NCI-H510A treated with DMSO at 0.1 percent for 48 hours (cell line): Measurements from ENCODE around the gene SAMD4A.

Experiments used
- DNase-seq: peaks from one replicate; lab custom pipeline; 2025; lab: John Stamatoyannopoulos, UW

SAMD4A gene

GRCh38 chr14:54662491-54663133 is 95.7 kb downstream of the SAMD4A start:
- no peak for DNase-seq

GRCh38 chr14:54664961-54665360 is 98.0 kb downstream of the SAMD4A start:
- DNase-seq: no peak

GRCh38 chr14:54665946-54666345 is 99.0 kb downstream of the SAMD4A start:
- DNase-seq: no peak

- no peak for DNase-seq
Observed at GRCh38 chr14:54667026-54667744, 100.3 kb downstream of the SAMD4A start.

GRCh38 chr14:54667764-54668163 is 100.8 kb downstream of the SAMD4A start:
- DNase-seq: no peak

- DNase-seq: no peak
Observed at GRCh38 chr14:54669721-54670561, 103.0 kb downstream of the SAMD4A start.

- no peak for DNase-seq
Observed at GRCh38 chr14:54671537-54671936, 104.6 kb downstream of the SAMD4A start.

GRCh38 chr14:54672181-54672580 is 105.3 kb downstream of the SAMD4A start:
- no peak for DNase-seq

GRCh38 chr14:54672688-54673087 is 105.8 kb downstream of the SAMD4A start:
- DNase-seq: no peak

GRCh38 chr14:54673193-54674045 is 106.5 kb downstream of the SAMD4A start:
- DNase-seq: peak; percentile 53

GRCh38 chr14:54674046-54674741 is 107.3 kb downstream of the SAMD4A start:
- no peak for DNase-seq

- no peak for DNase-seq
Observed at GRCh38 chr14:54675236-54676128, 108.6 kb downstream of the SAMD4A start.

- no peak for DNase-seq
Observed at GRCh38 chr14:54676812-54677708, 110.1 kb downstream of the SAMD4A start.

- DNase-seq: no peak
Observed at GRCh38 chr14:54680651-54681050, 113.7 kb downstream of the SAMD4A start.

- no peak for DNase-seq
Observed at GRCh38 chr14:54681811-54682261, 114.9 kb downstream of the SAMD4A start.

GRCh38 chr14:54682578-54682977 is 115.7 kb downstream of the SAMD4A start:
- no peak for DNase-seq

- DNase-seq: no peak
Observed at GRCh38 chr14:54683882-54684794, 117.2 kb downstream of the SAMD4A start.

GRCh38 chr14:54685286-54685845 is 118.4 kb downstream of the SAMD4A start:
- DNase-seq: no peak
